HCT116 (cell line): ENCODE measurements around the gene DNMT3L. TPM values are rescaled to one million over a fixed set of nuclear protein-coding genes. Genes with fewer than 3 reads are reported as not detected.

Experiments
- ATAC-seq: fragments of 200-7000 bp; cut with Tn5 transposase; 2 replicates; pipeline ENCODE4 v1.9.1; 2020; ENCODE audit warnings: mild to moderate bottlenecking, moderate library complexity
- BruUV-seq: library from RNA; stranded (reverse); fragments of 400-500 nt; replicated peaks from 2 replicates; lab custom pipeline; 2021; lab: Mats Ljungman, UMichigan
- CTCF ChIA-PET: fragments of 300-600 bp; sonication (Branson Sonifier 250); formaldehyde crosslinking; loops from one replicate; lab custom pipeline; 2021; ENCODE audit warnings: antibody characterized with exemption; lab: Charles Lee
- POLR2A ChIA-PET: fragments of 300-600, 350-600 bp; sonication (Branson Sonifier 250); formaldehyde crosslinking; loops from one replicate; lab custom pipeline; 2021; ENCODE audit warnings: antibody characterized with exemption; lab: Charles Lee
- RAD21 ChIA-PET, 2 experiments: fragments of 300-600 bp; sonication (Branson Sonifier 250); formaldehyde crosslinking; loops; one replicate each; lab custom pipeline; 2023; ENCODE audit warnings: low total read pairs in 2 of 2; ENCODE audit not compliant: uncharacterized antibody in 2 of 2, unreplicated experiment in 2 of 2, low non-redundant PET in 1 of 2; lab: Charles Lee
- DNase-seq: peaks from one replicate; pipeline ENCODE4 v3.0.0-alpha.2; 2010; ENCODE audit warnings: low read depth, low spot score
- H2AFZ ChIP-seq: fragments of 200-600 bp; shearing (Covaris generic), sonication (generic); 2 replicates; pipeline ENCODE4 v1.6.1; 2017; ENCODE audit warnings: low read depth, mixed run types, mixed read lengths, antibody characterized with exemption, low read length; ENCODE audit not compliant: poor library complexity, severe bottlenecking
- H3K27ac ChIP-seq: 2 replicates; pipeline ENCODE4 v1.5.1; 2012; ENCODE audit warnings: low read depth, low read length
- H3K27me3 ChIP-seq: fragments of 200-600 bp; sonication (generic); 2 replicates; pipeline ENCODE4 v1.6.1; 2016; ENCODE audit warnings: mixed run types, low read length, mixed read lengths; ENCODE audit not compliant: insufficient read depth
- H3K36me3 ChIP-seq, 2 experiments: fragments of 200-500 bp in 1 of 2; fragments of 200-600 bp in 1 of 2; sonication (Bioruptor generic) in 1 of 2; sonication (generic) in 1 of 2; 2 replicates each; pipeline versions ENCODE4 v1.5.1 to v1.6.1; 2014 to 2016; ENCODE audit warnings: low read length in 2 of 2, inconsistent platforms in 1 of 2, mixed read lengths in 1 of 2, mixed run types in 1 of 2; ENCODE audit not compliant: insufficient read depth in 2 of 2, control insufficient read depth in 1 of 2
- H3K4me1 ChIP-seq, 2 experiments: fragments of 200-600 bp in 1 of 2; sonication (generic) in 1 of 2; 2 replicates each; pipeline versions ENCODE4 v1.5.1 to v1.6.1; 2012 to 2017; ENCODE audit warnings: low read length in 2 of 2, inconsistent platforms in 1 of 2, mild to moderate bottlenecking in 1 of 2, mixed read lengths in 1 of 2, mixed run types in 1 of 2, moderate library complexity in 1 of 2; ENCODE audit not compliant: insufficient read depth in 2 of 2, control insufficient read depth in 1 of 2
- H3K4me2 ChIP-seq: fragments of 200-600 bp; sonication (generic); 2 replicates; pipeline ENCODE4 v1.6.1; 2017; ENCODE audit warnings: mixed run types, low read length, mixed read lengths
- H3K4me3 ChIP-seq, 2 experiments: fragments of 200-600 bp in 1 of 2; sonication (generic) in 1 of 2; replicated peaks in 1 of 2; 2 replicates each; pipeline ENCODE4 v1.5.1; 2011 to 2016; ENCODE audit warnings: low read length in 2 of 2, control low read depth in 1 of 2, low read depth in 1 of 2, mild to moderate bottlenecking in 1 of 2, mixed read lengths in 1 of 2, mixed run types in 1 of 2
- H3K79me2 ChIP-seq: fragments of 200-600 bp; sonication (generic); 2 replicates; pipeline ENCODE4 v1.6.1; 2017; ENCODE audit warnings: mild to moderate bottlenecking, mixed run types, low read length, moderate library complexity, mixed read lengths; ENCODE audit not compliant: insufficient read depth
- H3K9ac ChIP-seq: fragments of 200-600 bp; sonication (generic); 2 replicates; pipeline ENCODE4 v1.6.1; 2016; ENCODE audit warnings: low read length, mixed read lengths
- H3K9me2 ChIP-seq: fragments of 200-600 bp; sonication (generic), shearing (Covaris generic); 2 replicates; pipeline ENCODE4 v1.6.1; 2017; ENCODE audit warnings: mixed run types, mild to moderate bottlenecking, moderate library complexity; ENCODE audit not compliant: insufficient read depth
- H3K9me3 ChIP-seq, 2 experiments: fragments of 200-500 bp in 1 of 2; fragments of 200-600 bp in 1 of 2; sonication (Bioruptor generic) in 1 of 2; sonication (generic) in 1 of 2; 2 replicates each; pipeline ENCODE4 v1.6.1; 2014 to 2017; ENCODE audit warnings: low read length in 2 of 2, mixed read lengths in 2 of 2, inconsistent platforms in 1 of 2, low read depth in 1 of 2, mild to moderate bottlenecking in 1 of 2, mixed run types in 1 of 2, moderate library complexity in 1 of 2; ENCODE audit not compliant: control insufficient read depth in 1 of 2, insufficient read depth in 1 of 2
- H4K20me1 ChIP-seq: fragments of 200-600 bp; sonication (generic), shearing (Covaris generic); 2 replicates; pipeline ENCODE4 v1.6.1; 2017; ENCODE audit warnings: mixed run types, mild to moderate bottlenecking, moderate library complexity; ENCODE audit not compliant: insufficient read depth
- ATF3 ChIP-seq: IDR thresholded peaks from 2 replicates; pipeline ENCODE4 v1.6.1; 2012
- CTCF ChIP-seq, 3 experiments: fragments of 200-600 bp in 1 of 3; sonication (generic) in 1 of 3; IDR thresholded peaks in 2 of 3; conservative IDR thresholded peaks in 1 of 3; 2 replicates each; pipeline ENCODE4 v1.5.1; 2012 to 2017; ENCODE audit warnings: low read depth in 2 of 3, low read length in 2 of 3, antibody characterized with exemption in 1 of 3, borderline replicate concordance in 1 of 3, control low read depth in 1 of 3, mild to moderate bottlenecking in 1 of 3, mixed read lengths in 1 of 3, mixed run types in 1 of 3, moderate library complexity in 1 of 3; ENCODE audit not compliant: insufficient read depth in 1 of 3
- ELF1 ChIP-seq: IDR thresholded peaks from 2 replicates; pipeline ENCODE4 v1.6.1; 2012; ENCODE audit warnings: low read depth, borderline replicate concordance
- EZH2phosphoT487 ChIP-seq: fragments of 200-600 bp; IDR thresholded peaks from 2 replicates; pipeline ENCODE4 v1.6.1; 2018; ENCODE audit warnings: antibody characterized with exemption, borderline replicate concordance
- FOSL1 ChIP-seq: IDR thresholded peaks from 2 replicates; pipeline ENCODE4 v1.6.1; 2012; ENCODE audit warnings: low read depth
- JUND ChIP-seq: IDR thresholded peaks from 2 replicates; pipeline ENCODE4 v1.6.1; 2012
- POLR2AphosphoS5 ChIP-seq: IDR thresholded peaks from 2 replicates; pipeline ENCODE4 v1.6.1; 2011; ENCODE audit warnings: mild to moderate bottlenecking, low read depth, low read length, moderate library complexity
- RAD21 ChIP-seq: IDR thresholded peaks from 2 replicates; pipeline ENCODE4 v1.6.1; 2012; ENCODE audit warnings: low read depth, mild to moderate bottlenecking
- REST ChIP-seq: IDR thresholded peaks from 2 replicates; pipeline ENCODE4 v1.6.1; 2012; ENCODE audit warnings: low read depth
- SRF ChIP-seq: IDR thresholded peaks from 2 replicates; pipeline ENCODE4 v1.6.1; 2012; ENCODE audit warnings: low read depth
- YY1 ChIP-seq: IDR thresholded peaks from 2 replicates; pipeline ENCODE4 v1.6.1; 2011; ENCODE audit warnings: low read length, low read depth, moderate library complexity, mild to moderate bottlenecking; ENCODE audit not compliant: insufficient replicate concordance; ENCODE audit errors: extremely low read depth
- ZBTB33 ChIP-seq: IDR thresholded peaks from 2 replicates; pipeline ENCODE4 v1.6.1; 2011; ENCODE audit warnings: mild to moderate bottlenecking, low read length, moderate library complexity; ENCODE audit not compliant: insufficient replicate concordance; ENCODE audit errors: extremely low read depth
- ZNF274 ChIP-seq: fragments of 200-500 bp; sonication (Bioruptor generic); IDR thresholded peaks from 2 replicates; pipeline ENCODE4 v1.6.1; 2014; ENCODE audit warnings: mild to moderate bottlenecking, low read depth, low read length, inconsistent platforms
- intact Hi-C: fragments of 100-400 bp; cut with micrococcal nuclease; formaldehyde crosslinking; loops from 2 replicates; pipeline ENCODE4 v1.10.0; 2022
- total RNA-seq: library from RNA; stranded (reverse); gene quantifications from one replicate; pipeline ENCODE4 v1.2.1, GENCODE V29; 2021; ENCODE audit not compliant: unreplicated experiment

DNMT3L gene
- total RNA-seq, 1 experiment from 2014 or later: not detected

GRCh38 chr21:44289381-44290010 is 27.8 kb upstream of the DNMT3L start:
- no peaks in the 10 kb centered on the region for H3K27me3 ChIP-seq
- no peaks in the 10 kb centered on the region for H4K20me1 ChIP-seq
- no peak overlapping the region for H3K4me2 ChIP-seq
- intact Hi-C loops: no loop called here
- CTCF ChIA-PET: no interaction called here
- H3K27ac ChIP-seq: no peak overlapping the region
- POLR2A ChIA-PET: no interaction called here
- DNase-seq (no peak), ATAC-seq (no peak)
- BruUV-seq: no TSS peak
- H3K9me3 ChIP-seq: no peaks in the 10 kb centered on the region
- H3K9ac ChIP-seq: no peak overlapping the region
- H3K36me3 ChIP-seq: no peaks in the 10 kb centered on the region
- H3K4me1 ChIP-seq: peaks cover 0 to 4% of the 10 kb centered on the region in 2 experiments; a peak in 1 of 4 replicates
- H2AFZ ChIP-seq: no peak overlapping the region
- no peaks in the 10 kb centered on the region for H3K79me2 ChIP-seq
- H3K4me3 ChIP-seq: no peak overlapping the region
- H3K9me2 ChIP-seq: no peaks in the 10 kb centered on the region
- no peak for TF ChIP-seq POLR2AphosphoS5
- TF ChIP-seq RAD21: no peak
- no peak for TF ChIP-seq EZH2phosphoT487
- no peak for TF ChIP-seq ZBTB33
- TF ChIP-seq CTCF (IDR thresholded peaks at IDR 0.05 in 2 of 3, conservative IDR thresholded peaks at IDR 0.05 in 1 of 3; ENCODE audit: borderline replicate concordance in 1 of 3, insufficient read depth in 1 of 3, low read depth in 2 of 3, low read length in 2 of 3): no peak
- no peak for TF ChIP-seq ATF3
- no peak for TF ChIP-seq YY1
- TF ChIP-seq FOSL1: no peak
- no peak for TF ChIP-seq JUND
- no peak for TF ChIP-seq ELF1
- no peak for TF ChIP-seq SRF
- TF ChIP-seq REST: no peak
- TF ChIP-seq ZNF274: no peak
- RAD21 ChIA-PET: no interaction called here
